GM21619 (cell line): ENCODE measurements around the gene ROBO4.

ENCODE experiments used
- ATAC-seq: cut with Tn5 transposase; IDR thresholded peaks from one replicate; pipeline ENCODE4 v1.9.1; 2021; ENCODE audit not compliant: unreplicated experiment

Gene ROBO4

DNA sequence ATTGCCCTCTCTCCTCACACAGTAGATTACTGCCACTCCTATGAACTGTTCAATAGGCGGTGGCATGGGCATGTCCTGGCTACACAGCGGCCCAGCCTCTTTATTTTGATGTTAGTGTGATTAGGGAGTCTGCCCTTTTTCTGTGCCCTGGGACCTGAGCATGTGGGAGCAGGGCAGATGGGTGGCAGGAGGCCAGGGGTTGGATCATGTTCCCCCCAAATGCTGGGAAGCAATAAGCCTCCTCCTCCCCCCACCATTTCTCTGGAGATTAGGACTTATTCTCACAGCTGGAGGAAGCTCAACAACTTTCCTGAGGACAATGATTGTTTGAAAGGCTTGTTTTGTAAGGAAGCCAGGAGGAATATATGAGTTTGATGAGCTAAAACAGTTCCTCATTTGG, 22.2 kb upstream of the ROBO4 start:
- no peak for ATAC-seq

- ATAC-seq: no peak
These were observed 21.3 kb upstream of the ROBO4 start, which contains the start of gene HEPN1 for GRCh38 chr11:124918950-124919349. Gene HEPN1 (plus strand): TSS chr11:124919250.

GRCh38 chr11:124917115-124917637, 19.5 kb upstream of the ROBO4 start:
- ATAC-seq: no peak

GRCh38 chr11:124916370-124916710, 18.7 kb upstream of the ROBO4 start:
- no peak for ATAC-seq

- no peak for ATAC-seq
These were observed 18.1 kb upstream of the ROBO4 start for GRCh38 chr11:124915541-124916369.

- no peak for ATAC-seq
These were observed 5.0 kb upstream of the ROBO4 start for GRCh38 chr11:124902616-124903015.

DNA sequence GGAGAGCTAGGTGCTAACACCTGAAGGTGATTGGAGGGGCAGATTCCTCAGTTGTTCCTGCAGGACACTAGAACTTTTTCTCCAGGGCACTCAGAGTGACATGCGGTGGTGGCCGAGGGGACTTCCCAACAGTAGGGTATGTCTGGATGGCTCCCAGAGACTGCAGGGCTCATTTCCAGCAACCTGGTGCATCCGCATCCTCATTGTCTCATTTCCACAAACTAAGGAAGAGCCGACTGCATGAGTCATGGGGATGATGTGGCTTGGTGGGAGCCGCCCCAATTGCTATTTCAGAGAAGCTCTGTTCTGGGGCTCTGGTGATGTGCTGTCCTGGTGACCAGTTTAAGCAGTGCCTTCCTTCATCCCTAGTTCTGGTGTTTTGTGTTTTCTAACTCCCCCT, 2.8 kb upstream of the ROBO4 start:
- ATAC-seq: no peak

DNA sequence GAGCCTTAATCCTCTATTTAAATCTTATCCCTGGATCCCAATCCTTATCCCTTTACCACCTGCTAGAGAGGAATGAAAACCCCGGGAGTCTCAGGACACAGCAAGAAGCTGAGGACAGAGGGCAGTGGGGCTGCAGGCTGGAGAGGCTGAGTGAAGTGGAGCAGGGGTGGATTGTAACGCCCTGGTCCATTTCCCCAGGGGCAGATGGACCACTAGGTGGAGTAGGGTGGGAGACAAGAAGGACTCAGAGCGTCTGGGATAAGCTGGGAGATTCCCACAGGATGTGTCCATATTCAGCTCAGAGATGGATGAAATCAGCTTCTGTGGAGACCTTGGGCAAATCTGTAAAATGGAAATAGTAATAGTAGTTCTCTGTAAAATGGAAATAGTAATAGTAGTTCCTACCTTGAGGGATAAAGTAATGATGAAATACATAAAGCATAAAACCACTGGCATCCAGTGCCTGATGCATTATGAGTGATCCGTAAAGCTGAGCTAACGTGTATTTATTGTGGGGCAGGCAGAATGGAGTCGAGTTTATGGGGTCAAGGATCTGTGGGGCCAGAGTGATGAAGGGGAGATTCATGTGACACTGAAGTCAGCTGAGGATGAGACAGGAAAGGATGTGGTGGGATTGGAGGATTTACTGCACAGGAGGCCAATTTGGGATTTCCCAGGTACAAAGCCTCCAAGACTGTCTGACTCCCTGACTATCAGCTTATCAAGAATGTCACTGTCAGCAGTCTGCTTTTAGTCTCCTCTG, 1.9 kb upstream of the ROBO4 start:
- no peak for ATAC-seq

GRCh38 chr11:124898711-124899110, 1.0 kb upstream of the ROBO4 start:
- no peak for ATAC-seq

GRCh38 chr11:124898263-124898680, 607 bp upstream of the ROBO4 start:
- ATAC-seq: no peak

DNA sequence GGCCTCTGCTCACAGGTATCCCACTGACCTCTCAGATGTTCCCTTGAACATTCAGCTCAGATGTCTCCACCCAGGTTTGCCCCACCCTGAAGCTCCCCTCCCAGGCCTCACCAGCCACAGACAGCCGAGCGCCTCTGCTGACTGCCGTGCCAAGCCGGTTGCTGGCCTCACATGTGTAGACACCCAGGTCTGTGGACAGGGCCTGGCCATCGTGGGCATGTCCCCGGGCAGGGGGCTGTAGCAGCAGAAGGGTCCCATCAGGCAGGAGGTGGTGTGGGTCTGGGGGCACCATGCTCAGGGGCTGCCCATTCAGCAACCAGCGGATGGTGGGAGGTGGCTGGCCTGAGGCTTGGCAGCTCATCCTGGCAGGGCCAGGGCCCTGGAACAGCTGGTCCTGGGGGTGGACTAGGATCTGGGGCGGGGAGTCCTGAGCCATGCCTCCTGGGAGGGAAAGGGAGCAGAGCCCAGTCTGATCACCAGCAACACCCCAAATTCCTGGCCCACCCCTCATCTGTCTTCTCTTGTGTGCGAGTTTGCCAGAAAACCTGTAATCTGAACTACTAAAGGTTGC, 759 bp downstream of the ROBO4 start:
- no peak for ATAC-seq

GRCh38 chr11:124896071-124896750, 1.5 kb downstream of the ROBO4 start:
- no peak for ATAC-seq

DNA sequence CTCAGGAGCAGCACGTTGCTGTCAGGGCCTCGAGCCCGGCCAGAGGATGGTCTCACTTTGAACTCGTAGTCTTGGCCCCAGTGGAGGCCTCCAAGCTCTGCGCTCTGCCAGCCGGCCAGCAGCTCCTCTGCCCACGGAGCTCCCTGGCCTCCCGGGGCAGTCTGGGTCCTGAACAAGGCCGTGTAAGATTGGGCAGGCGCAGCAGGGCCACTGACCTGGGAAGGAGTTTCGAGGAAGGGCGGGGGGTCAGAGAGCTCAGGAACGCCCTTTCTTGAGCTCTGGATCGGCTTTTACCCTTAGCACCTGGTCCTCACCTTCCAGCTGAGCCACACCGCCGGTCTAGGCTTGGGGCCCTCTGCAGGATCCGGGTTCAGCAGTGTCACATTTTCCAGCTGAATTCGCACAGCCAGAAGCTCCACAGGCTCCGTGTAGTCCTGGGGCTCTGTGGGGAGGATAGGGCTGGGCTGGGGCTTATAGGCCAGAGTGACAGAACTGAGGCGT, 2.1 kb downstream of the ROBO4 start:
- ATAC-seq: no peak

GRCh38 chr11:124894606-124895430, 2.8 kb downstream of the ROBO4 start:
- no peak for ATAC-seq

DNA sequence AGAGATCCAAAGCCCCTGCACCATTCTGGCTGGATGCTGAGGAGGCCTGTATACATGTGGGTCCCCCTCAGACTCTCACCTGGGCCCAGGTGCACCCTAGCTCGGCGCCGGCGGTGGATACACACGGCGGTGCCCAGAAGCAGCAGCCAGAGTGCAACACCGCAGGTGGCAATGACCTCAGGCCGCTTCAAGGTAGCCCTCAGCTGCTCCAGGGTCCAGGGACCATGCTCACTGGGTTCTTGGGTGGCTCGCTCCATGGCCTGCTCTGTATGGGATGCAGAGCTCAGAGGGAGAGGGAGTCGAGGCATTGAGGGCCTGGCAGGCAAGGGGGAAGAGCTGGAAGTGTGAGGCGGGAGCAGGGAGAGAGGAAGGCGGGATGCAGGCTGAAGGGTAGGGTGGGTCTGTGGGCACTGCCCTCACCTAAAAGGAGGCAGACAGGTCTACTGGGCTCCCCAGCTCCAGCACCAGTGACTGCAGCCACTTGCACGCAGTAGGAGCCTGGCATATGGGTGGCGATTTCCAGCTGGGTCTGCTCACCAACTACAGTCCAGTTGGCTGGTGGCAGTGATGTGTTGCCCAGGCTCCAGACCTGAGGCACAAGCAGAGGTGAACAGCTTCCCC, 3.8 kb downstream of the ROBO4 start:
- ATAC-seq: no peak

- no peak for ATAC-seq
These were observed 4.8 kb downstream of the ROBO4 start for GRCh38 chr11:124892750-124893454.

GRCh38 chr11:124892146-124892545, 5.5 kb downstream of the ROBO4 start:
- no peak for ATAC-seq

- no peak for ATAC-seq
These were observed 6.2 kb downstream of the ROBO4 start for GRCh38 chr11:124891373-124891861.
